ENCODE data around the gene C2CD3. TPM values are rescaled to one million over a fixed set of nuclear protein-coding genes. Genes with fewer than 3 reads are reported as not detected.
A peak's percentile ranks its signal among the peaks of the same experiment; 100 is the strongest.

The C2CD3 gene
- total and polyA plus RNA-seq, 9 of the 15 experiments (the other 6 are each of a cell fraction or from before 2014, with no cell fraction given), result 4.4 to 20.2 (median 15.4) TPM

DNA sequence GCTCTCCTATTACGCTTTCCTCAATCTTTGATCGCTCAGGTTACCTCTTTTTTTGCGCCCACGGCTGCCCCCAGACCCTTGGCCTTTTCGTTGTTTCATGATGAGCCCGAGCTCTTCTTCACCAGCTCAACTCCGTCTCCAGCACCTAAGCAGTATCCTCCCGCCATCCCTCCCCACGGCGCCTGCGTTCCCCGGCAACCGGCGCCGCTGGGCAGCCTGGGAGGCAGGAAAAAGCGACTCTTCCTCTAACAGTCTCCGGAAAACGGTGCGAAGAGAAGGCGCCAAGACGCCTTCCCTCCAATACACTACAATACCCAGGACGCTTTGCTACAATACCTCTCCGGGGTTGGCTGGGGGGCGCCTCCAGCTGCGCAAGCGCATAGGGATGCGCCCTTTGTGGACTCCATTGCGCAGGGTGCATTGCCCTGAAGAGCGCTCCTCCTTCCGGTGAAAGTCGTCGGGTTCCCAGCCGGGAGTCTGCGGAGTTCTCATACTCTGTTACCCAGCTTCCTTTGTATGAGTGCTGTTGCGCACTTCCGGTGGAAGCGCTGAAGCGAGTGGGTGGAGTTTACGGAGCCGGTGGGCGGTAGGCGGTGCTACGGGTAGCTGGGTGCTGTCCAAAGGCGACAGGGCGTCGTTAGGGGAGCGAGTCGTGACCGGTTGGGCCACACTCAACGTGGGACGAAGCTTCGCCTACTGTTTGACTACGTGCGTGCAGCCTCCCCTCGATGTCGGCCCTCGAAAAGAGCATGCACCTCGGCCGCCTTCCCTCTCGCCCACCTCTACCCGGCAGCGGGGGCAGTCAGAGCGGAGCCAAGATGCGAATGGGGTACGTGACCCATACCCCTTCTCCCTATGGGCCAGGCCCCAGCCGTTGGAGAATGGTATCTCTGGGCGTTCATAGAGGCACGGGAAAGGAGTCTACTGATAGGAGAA, at the start of gene C2CD3, which contains the start of gene PPME1 (continued):
- TF ChIP-seq, protein P1, sequence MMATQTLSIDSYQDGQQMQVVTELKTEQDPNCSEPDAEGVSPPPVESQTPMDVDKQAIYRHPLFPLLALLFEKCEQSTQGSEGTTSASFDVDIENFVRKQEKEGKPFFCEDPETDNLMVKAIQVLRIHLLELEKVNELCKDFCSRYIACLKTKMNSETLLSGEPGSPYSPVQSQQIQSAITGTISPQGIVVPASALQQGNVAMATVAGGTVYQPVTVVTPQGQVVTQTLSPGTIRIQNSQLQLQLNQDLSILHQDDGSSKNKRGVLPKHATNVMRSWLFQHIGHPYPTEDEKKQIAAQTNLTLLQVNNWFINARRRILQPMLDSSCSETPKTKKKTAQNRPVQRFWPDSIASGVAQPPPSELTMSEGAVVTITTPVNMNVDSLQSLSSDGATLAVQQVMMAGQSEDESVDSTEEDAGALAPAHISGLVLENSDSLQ (IDR thresholded peaks at IDR 0.05), result peak; percentile 52
- no peak for TF ChIP-seq BRF1 (IDR thresholded peaks at IDR 0.05; ENCODE audit: borderline replicate concordance, extremely low read depth, insufficient read length)
- TF ChIP-seq TGIF2 (CRISPR knock-in tag; IDR thresholded peaks at IDR 0.05), result no peak; the same call in 1 of the 2 replicates
- no peak for TF ChIP-seq GATAD2B (IDR thresholded peaks at IDR 0.05; ENCODE audit: borderline replicate concordance)
- TF ChIP-seq ZNF830 (CRISPR knock-in tag; IDR thresholded peaks at IDR 0.05), result no peak
- no peak for TF ChIP-seq PATZ1 (CRISPR knock-in tag; IDR thresholded peaks at IDR 0.05; ENCODE audit: borderline replicate concordance)
- TF ChIP-seq MAFF (IDR thresholded peaks at IDR 0.05; ENCODE audit: low read length), result no peak
- TF ChIP-seq PTRF (tag; IDR thresholded peaks at IDR 0.05), result no peak
- no peak for TF ChIP-seq GTF2A2 (tag; IDR thresholded peaks at IDR 0.05)
- TF ChIP-seq ZNF431 (CRISPR knock-in tag; IDR thresholded peaks at IDR 0.05), result no peak
- TF ChIP-seq FOXJ3 (CRISPR knock-in tag; IDR thresholded peaks at IDR 0.05), result no peak
- peak; percentile 94 for TF ChIP-seq MEIS2 (IDR thresholded peaks at IDR 0.05; ENCODE audit: partially characterized antibody)
- TF ChIP-seq, protein P2, sequence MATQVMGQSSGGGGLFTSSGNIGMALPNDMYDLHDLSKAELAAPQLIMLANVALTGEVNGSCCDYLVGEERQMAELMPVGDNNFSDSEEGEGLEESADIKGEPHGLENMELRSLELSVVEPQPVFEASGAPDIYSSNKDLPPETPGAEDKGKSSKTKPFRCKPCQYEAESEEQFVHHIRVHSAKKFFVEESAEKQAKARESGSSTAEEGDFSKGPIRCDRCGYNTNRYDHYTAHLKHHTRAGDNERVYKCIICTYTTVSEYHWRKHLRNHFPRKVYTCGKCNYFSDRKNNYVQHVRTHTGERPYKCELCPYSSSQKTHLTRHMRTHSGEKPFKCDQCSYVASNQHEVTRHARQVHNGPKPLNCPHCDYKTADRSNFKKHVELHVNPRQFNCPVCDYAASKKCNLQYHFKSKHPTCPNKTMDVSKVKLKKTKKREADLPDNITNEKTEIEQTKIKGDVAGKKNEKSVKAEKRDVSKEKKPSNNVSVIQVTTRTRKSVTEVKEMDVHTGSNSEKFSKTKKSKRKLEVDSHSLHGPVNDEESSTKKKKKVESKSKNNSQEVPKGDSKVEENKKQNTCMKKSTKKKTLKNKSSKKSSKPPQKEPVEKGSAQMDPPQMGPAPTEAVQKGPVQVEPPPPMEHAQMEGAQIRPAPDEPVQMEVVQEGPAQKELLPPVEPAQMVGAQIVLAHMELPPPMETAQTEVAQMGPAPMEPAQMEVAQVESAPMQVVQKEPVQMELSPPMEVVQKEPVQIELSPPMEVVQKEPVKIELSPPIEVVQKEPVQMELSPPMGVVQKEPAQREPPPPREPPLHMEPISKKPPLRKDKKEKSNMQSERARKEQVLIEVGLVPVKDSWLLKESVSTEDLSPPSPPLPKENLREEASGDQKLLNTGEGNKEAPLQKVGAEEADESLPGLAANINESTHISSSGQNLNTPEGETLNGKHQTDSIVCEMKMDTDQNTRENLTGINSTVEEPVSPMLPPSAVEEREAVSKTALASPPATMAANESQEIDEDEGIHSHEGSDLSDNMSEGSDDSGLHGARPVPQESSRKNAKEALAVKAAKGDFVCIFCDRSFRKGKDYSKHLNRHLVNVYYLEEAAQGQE (IDR thresholded peaks at IDR 0.05; ENCODE audit: borderline replicate concordance), result peak; percentile 98
- TF ChIP-seq, protein P2 (CRISPR knock-in tag; IDR thresholded peaks at IDR 0.05; ENCODE audit: low read depth), result peak; percentile 91
- TF ChIP-seq SETDB1 (IDR thresholded peaks at IDR 0.05; ENCODE audit: low read length), result peak; percentile 18
